Activated CD8-positive, alpha-beta memory T cell treated with anti-CD3 and anti-CD28 coated beads, Interleukin-2, amount 10 ng/mL, durations not matched to agents 7 days and 5 days (primary cell): ENCODE measurements around the gene CCDC80. TPM values are rescaled to one million over a fixed set of nuclear protein-coding genes. Genes with fewer than 3 reads are reported as not detected.
A peak's percentile ranks its signal among the peaks of the same experiment; 100 is the strongest.

Experiments
- ATAC-seq: fragments of 150-1000 bp; cut with Tn5 transposase; one replicate; pipeline ENCODE4 v1.10.0; 2021; ENCODE audit warnings: moderate library complexity
- CTCF ChIA-PET: fragments of 350-600 bp; sonication (Branson Sonifier 250); formaldehyde crosslinking; loops from one replicate; lab custom pipeline; 2021; ENCODE audit warnings: antibody characterized with exemption; lab: Charles Lee
- DNase-seq: peaks from one replicate; pipeline ENCODE4 v3.0.0-alpha.2; 2020
- H3K27ac Mint-ChIP-seq: one replicate; pipeline ENCODE4 v1.8.0; 2021; ENCODE audit warnings: mild to moderate bottlenecking, mixed read lengths
- H3K27me3 Mint-ChIP-seq: one replicate; pipeline ENCODE4 v1.8.0; 2021; ENCODE audit warnings: mixed read lengths
- H3K36me3 Mint-ChIP-seq: one replicate; pipeline ENCODE4 v1.8.0; 2021; ENCODE audit warnings: mild to moderate bottlenecking, mixed read lengths
- H3K4me1 Mint-ChIP-seq: one replicate; pipeline ENCODE4 v1.8.0; 2021; ENCODE audit warnings: mixed read lengths
- H3K4me3 Mint-ChIP-seq: one replicate; pipeline ENCODE4 v1.8.0; 2021; ENCODE audit warnings: mild to moderate bottlenecking, moderate library complexity, mixed read lengths
- H3K9me3 Mint-ChIP-seq: one replicate; pipeline ENCODE4 v1.8.0; 2022; ENCODE audit warnings: low read depth, mixed read lengths
- total RNA-seq, 2 experiments: library from RNA; stranded (reverse); gene quantifications; one replicate each; pipeline ENCODE4 v1.2.3, GENCODE V29; 2021

The CCDC80 gene
- total RNA-seq, 2 experiments from 2014 or later, result 0.35 to 1.5 TPM

- no peak overlapping the region for H3K4me3 Mint-ChIP-seq
- H3K27ac Mint-ChIP-seq, result no peak overlapping the region
- H3K4me1 Mint-ChIP-seq, result no peaks in the 10 kb centered on the region
- ATAC-seq (no peak), DNase-seq (no peak)
- no peaks in the 10 kb centered on the region for H3K9me3 Mint-ChIP-seq
- no peaks in the 10 kb centered on the region for H3K27me3 Mint-ChIP-seq
- CTCF ChIA-PET, result no interaction called here
- H3K36me3 Mint-ChIP-seq, result no peaks in the 10 kb centered on the region
Measured at GRCh38 chr3:112619295-112619694, 21.6 kb downstream of the CCDC80 start.

- no peaks in the 10 kb centered on the region for H3K36me3 Mint-ChIP-seq
- ATAC-seq (no peak), DNase-seq (no peak)
- no peaks in the 10 kb centered on the region for H3K9me3 Mint-ChIP-seq
- H3K27ac Mint-ChIP-seq, result no peak overlapping the region
- CTCF ChIA-PET, result interaction anchor here (1.0 to 1.3 kb wide), 2 partner anchors 9 to 25 kb away, joined by 3 read pairs; no protein-coding TSS in a partner anchor
- no peak overlapping the region for H3K4me3 Mint-ChIP-seq
- H3K27me3 Mint-ChIP-seq, result peaks cover 2% of the 10 kb centered on the region
- H3K4me1 Mint-ChIP-seq, result no peaks in the 10 kb centered on the region
Measured at GRCh38 chr3:112617285-112617684, 23.7 kb downstream of the CCDC80 start.

- no peaks in the 10 kb centered on the region for H3K9me3 Mint-ChIP-seq
- no peak overlapping the region for H3K4me3 Mint-ChIP-seq
- CTCF ChIA-PET, result interaction anchor here (1.3 kb wide), 1 partner anchor 27 kb away, joined by 3 read pairs; no protein-coding TSS in a partner anchor
- H3K27me3 Mint-ChIP-seq, result peaks cover 4% of the 10 kb centered on the region
- H3K27ac Mint-ChIP-seq, result no peak overlapping the region
- DNase-seq (no peak), ATAC-seq (no peak)
- H3K4me1 Mint-ChIP-seq, result no peaks in the 10 kb centered on the region
- H3K36me3 Mint-ChIP-seq, result no peaks in the 10 kb centered on the region
Measured at GRCh38 chr3:112615989-112616731, 24.8 kb downstream of the CCDC80 start.

GRCh38 chr3:112611752-112612515 lies 29.0 kb downstream of the CCDC80 start:
- CTCF ChIA-PET, result interaction anchor here (0.6 to 2.0 kb wide), 5 partner anchors 9 to 367 kb away, joined by 3 to 8 read pairs (median 3); no protein-coding TSS in a partner anchor

GRCh38 chr3:112610121-112610520 lies 30.8 kb downstream of the CCDC80 start:
- Mint-ChIP-seq H3K36me3 (no peaks in the 10 kb centered on the region), H3K4me1 (peaks cover 8% of the 10 kb centered on the region), H3K4me3 (no peak overlapping the region), H3K27ac (no peak overlapping the region), H3K9me3 (no peaks in the 10 kb centered on the region), H3K27me3 (peaks cover 24% of the 10 kb centered on the region)
- DNase-seq, result no peak
- CTCF ChIA-PET, result no interaction called here
- ATAC-seq, result no peak

More at GRCh38 chr3:112611752-112612515, 29.0 kb downstream of the CCDC80 start:
- Mint-ChIP-seq H3K4me1 (peaks cover 2% of the 10 kb centered on the region), H3K36me3 (no peaks in the 10 kb centered on the region), H3K4me3 (no peak overlapping the region), H3K9me3 (no peaks in the 10 kb centered on the region), H3K27me3 (peaks cover 23% of the 10 kb centered on the region), H3K27ac (no peak overlapping the region)
- DNase-seq, result no peak
- ATAC-seq, result no peak

GRCh38 chr3:112607863-112608262 lies 33.1 kb downstream of the CCDC80 start:
- DNase-seq (no peak), ATAC-seq (no peak)
- peaks cover 24% of the 10 kb centered on the region for H3K27me3 Mint-ChIP-seq
- CTCF ChIA-PET, result interaction anchor here (1.1 to 1.8 kb wide), 2 partner anchors 9 to 26 kb away, joined by 3 read pairs; no protein-coding TSS in a partner anchor
- H3K4me1 Mint-ChIP-seq, result peaks cover 19% of the 10 kb centered on the region
- H3K9me3 Mint-ChIP-seq, result no peaks in the 10 kb centered on the region
- no peak overlapping the region for H3K4me3 Mint-ChIP-seq
- H3K36me3 Mint-ChIP-seq, result no peaks in the 10 kb centered on the region
- H3K27ac Mint-ChIP-seq, result no peak overlapping the region

GRCh38 chr3:112606098-112606497 lies 34.8 kb downstream of the CCDC80 start:
- H3K9me3 Mint-ChIP-seq, result no peaks in the 10 kb centered on the region
- H3K36me3 Mint-ChIP-seq, result no peaks in the 10 kb centered on the region
- H3K4me3 Mint-ChIP-seq, result no peak overlapping the region
- ATAC-seq, result no peak
- H3K4me1 Mint-ChIP-seq, result peaks cover 33% of the 10 kb centered on the region
- H3K27me3 Mint-ChIP-seq, result peaks cover 20% of the 10 kb centered on the region
- CTCF ChIA-PET, result interaction anchor here (1.9 kb wide), 1 partner anchor 36 kb away, joined by 6 read pairs; no protein-coding TSS in a partner anchor
- DNase-seq, result no peak
- H3K27ac Mint-ChIP-seq, result no peak overlapping the region

GRCh38 chr3:112605285-112605684 lies 35.7 kb downstream of the CCDC80 start:
- Mint-ChIP-seq H3K27ac (no peak overlapping the region), H3K4me1 (peaks cover 33% of the 10 kb centered on the region), H3K27me3 (peaks cover 18% of the 10 kb centered on the region), H3K4me3 (no peak overlapping the region), H3K9me3 (no peaks in the 10 kb centered on the region), H3K36me3 (no peaks in the 10 kb centered on the region)
- DNase-seq (no peak), ATAC-seq (peak; percentile 47)
- CTCF ChIA-PET, result interaction anchor here (1.9 to 3.9 kb wide), 2 partner anchors 23 to 37 kb away, joined by 6 to 16 read pairs; no protein-coding TSS in a partner anchor

- Mint-ChIP-seq H3K36me3 (no peaks in the 10 kb centered on the region), H3K27ac (no peak overlapping the region), H3K9me3 (no peaks in the 10 kb centered on the region), H3K4me1 (peaks cover 31% of the 10 kb centered on the region), H3K27me3 (peaks cover 11% of the 10 kb centered on the region), H3K4me3 (no peak overlapping the region)
- DNase-seq, result no peak
- CTCF ChIA-PET, result interaction anchor here (1.9 to 3.9 kb wide), 2 partner anchors 22 to 38 kb away, joined by 6 to 16 read pairs; no protein-coding TSS in a partner anchor
- no peak for ATAC-seq
Measured at GRCh38 chr3:112604536-112604935, 36.4 kb downstream of the CCDC80 start.

- CTCF ChIA-PET, result interaction anchor here (0.9 to 3.9 kb wide), 6 partner anchors 10 to 309 kb away, joined by 3 to 16 read pairs (median 3); no protein-coding TSS in a partner anchor
- no peak overlapping the region for H3K4me3 Mint-ChIP-seq
- no peak overlapping the region for H3K27ac Mint-ChIP-seq
- H3K4me1 Mint-ChIP-seq, result peaks cover 31% of the 10 kb centered on the region
- no peak for DNase-seq
- peak; percentile 65 for ATAC-seq
- peaks cover 5% of the 10 kb centered on the region for H3K27me3 Mint-ChIP-seq
- no peaks in the 10 kb centered on the region for H3K36me3 Mint-ChIP-seq
- H3K9me3 Mint-ChIP-seq, result no peaks in the 10 kb centered on the region
Measured at GRCh38 chr3:112602217-112602838, 38.6 kb downstream of the CCDC80 start.

- ATAC-seq, result no peak
- H3K4me1 Mint-ChIP-seq, result peaks cover 18% of the 10 kb centered on the region
- no peak for DNase-seq
- no peaks in the 10 kb centered on the region for H3K27me3 Mint-ChIP-seq
- H3K9me3 Mint-ChIP-seq, result no peaks in the 10 kb centered on the region
- CTCF ChIA-PET, result interaction anchor here (1.4 kb wide), 1 partner anchor 16 kb away, joined by 6 read pairs; no protein-coding TSS in a partner anchor
- H3K4me3 Mint-ChIP-seq, result no peak overlapping the region
- H3K27ac Mint-ChIP-seq, result no peak overlapping the region
- no peaks in the 10 kb centered on the region for H3K36me3 Mint-ChIP-seq
Measured at GRCh38 chr3:112598731-112599130, 42.2 kb downstream of the CCDC80 start.

- no peaks in the 10 kb centered on the region for H3K9me3 Mint-ChIP-seq
- CTCF ChIA-PET, result no interaction called here
Measured at GRCh38 chr3:112597945-112598344, 43.0 kb downstream of the CCDC80 start.

GRCh38 chr3:112594856-112595255 lies 46.1 kb downstream of the CCDC80 start:
- no peak overlapping the region for H3K27ac Mint-ChIP-seq
- H3K9me3 Mint-ChIP-seq, result no peaks in the 10 kb centered on the region
- peaks cover 19% of the 10 kb centered on the region for H3K36me3 Mint-ChIP-seq
- peaks cover 6% of the 10 kb centered on the region for H3K4me1 Mint-ChIP-seq
- H3K27me3 Mint-ChIP-seq, result no peaks in the 10 kb centered on the region
- ATAC-seq (no peak), DNase-seq (no peak)
- CTCF ChIA-PET, result interaction anchor here (1.1 to 1.8 kb wide), 2 partner anchors 8 to 12 kb away, joined by 3 to 6 read pairs; no protein-coding TSS in a partner anchor
- no peak overlapping the region for H3K4me3 Mint-ChIP-seq

More at GRCh38 chr3:112597945-112598344, 43.0 kb downstream of the CCDC80 start:
- Mint-ChIP-seq H3K36me3 (peaks cover 6% of the 10 kb centered on the region), H3K4me3 (no peak overlapping the region), H3K4me1 (peaks cover 16% of the 10 kb centered on the region), H3K27me3 (no peaks in the 10 kb centered on the region), H3K27ac (no peak overlapping the region)
- DNase-seq, result no peak
- no peak for ATAC-seq
